Right atrium auricular region (tissue), 2 donors: ENCODE measurements around the gene DHX8. TPM values are rescaled to one million over a fixed set of nuclear protein-coding genes. Genes with fewer than 3 reads are reported as not detected.

ENCODE experiments used
- DNase-seq: peaks from one replicate; pipeline ENCODE4 v3.0.0-alpha.2; 2019; ENCODE audit warnings: low spot score
- H3K27ac ChIP-seq, 2 donors: fragments of 200-600 bp; sonication (generic); 1 replicate in 1 of 2; 2 replicates in 1 of 2; pipeline ENCODE4 v1.5.1; 2016 to 2019
- H3K27me3 ChIP-seq, 2 donors: fragments of 200-600 bp; sonication (generic); one replicate each; pipeline versions ENCODE4 v1.5.1 to v1.6.0; 2017 to 2019
- H3K36me3 ChIP-seq: fragments of 200-600 bp; sonication (generic); one replicate; pipeline ENCODE4 v1.5.1; 2016
- H3K4me1 ChIP-seq, 2 donors: fragments of 200-600 bp; sonication (generic); one replicate each; pipeline versions ENCODE4 v1.5.1 to v1.6.0; 2017 to 2019
- H3K4me3 ChIP-seq, 2 donors: fragments of 200-600 bp; sonication (generic); 1 replicate in 1 of 2; 2 replicates in 1 of 2; pipeline ENCODE4 v1.5.1; 2017 to 2019; ENCODE audit warnings: mild to moderate bottlenecking in 1 of 2, moderate library complexity in 1 of 2
- H3K9me3 ChIP-seq, 2 donors: fragments of 200-600 bp; sonication (generic); one replicate each; pipeline ENCODE4 v1.5.1; 2019
- CTCF ChIP-seq, 2 donors: fragments of 200-600 bp; sonication (generic); IDR thresholded peaks; one replicate each; pipeline ENCODE4 v1.5.1; 2019; ENCODE audit warnings: antibody characterized with exemption in 2 of 2
- total RNA-seq, 2 donors: library from RNA; depleted of rRNA; stranded (reverse); fragments of >200 nt; gene quantifications; one replicate each; pipeline ENCODE4 v1.1.0, GENCODE V29; 2016

The DHX8 gene
- total RNA-seq, 2 donors from 2014 or later, result 18.5 to 26.1 TPM

GRCh38 chr17:43464046-43464445, 19.7 kb upstream of the DHX8 start:
- no peaks in the 10 kb centered on the region for H3K36me3 ChIP-seq
- no peak overlapping the region for H3K27ac ChIP-seq
- H3K4me1 ChIP-seq, result no peaks in the 10 kb centered on the region
- H3K27me3 ChIP-seq, result no peaks in the 10 kb centered on the region
- no peak for TF ChIP-seq CTCF (IDR thresholded peaks at IDR 0.05)
- H3K9me3 ChIP-seq, result no peaks in the 10 kb centered on the region
- DNase-seq, result no peak
- no peak overlapping the region for H3K4me3 ChIP-seq

- H3K4me3 ChIP-seq, result no peak overlapping the region
These were observed 18.7 kb upstream of the DHX8 start for GRCh38 chr17:43465049-43465448.

GRCh38 chr17:43467981-43468581, 15.7 kb upstream of the DHX8 start:
- Histone ChIP-seq H3K36me3 (no peaks in the 10 kb centered on the region), H3K27me3 (no peaks in the 10 kb centered on the region), H3K27ac (no peak overlapping the region), H3K4me3 (no peak overlapping the region), H3K9me3 (no peaks in the 10 kb centered on the region), H3K4me1 (no peaks in the 10 kb centered on the region)
- DNase-seq, result no peak
- no peak for TF ChIP-seq CTCF (IDR thresholded peaks at IDR 0.05)

More at GRCh38 chr17:43465049-43465448, 18.7 kb upstream of the DHX8 start:
- no peak for DNase-seq
- Histone ChIP-seq H3K4me1 (no peaks in the 10 kb centered on the region), H3K36me3 (no peaks in the 10 kb centered on the region), H3K27ac (no peak overlapping the region), H3K27me3 (no peaks in the 10 kb centered on the region), H3K9me3 (no peaks in the 10 kb centered on the region)
- no peak for TF ChIP-seq CTCF (IDR thresholded peaks at IDR 0.05)

GRCh38 chr17:43468691-43469139, 15.1 kb upstream of the DHX8 start:
- Histone ChIP-seq H3K4me3 (no peak overlapping the region), H3K27me3 (no peaks in the 10 kb centered on the region), H3K4me1 (no peaks in the 10 kb centered on the region), H3K27ac (no peak overlapping the region), H3K36me3 (no peaks in the 10 kb centered on the region), H3K9me3 (no peaks in the 10 kb centered on the region)
- DNase-seq, result no peak
- TF ChIP-seq CTCF (IDR thresholded peaks at IDR 0.05), result no peak

GRCh38 chr17:43469145-43469544, 14.6 kb upstream of the DHX8 start:
- DNase-seq, result no peak
- H3K27ac ChIP-seq, result no peak overlapping the region
- no peaks in the 10 kb centered on the region for H3K27me3 ChIP-seq
- TF ChIP-seq CTCF (IDR thresholded peaks at IDR 0.05), result no peak
- no peaks in the 10 kb centered on the region for H3K9me3 ChIP-seq
- no peak overlapping the region for H3K4me3 ChIP-seq
- H3K4me1 ChIP-seq, result no peaks in the 10 kb centered on the region
- no peaks in the 10 kb centered on the region for H3K36me3 ChIP-seq

- Histone ChIP-seq H3K4me3 (no peak overlapping the region), H3K27me3 (no peaks in the 10 kb centered on the region), H3K4me1 (no peaks in the 10 kb centered on the region), H3K27ac (no peak overlapping the region), H3K36me3 (no peaks in the 10 kb centered on the region), H3K9me3 (no peaks in the 10 kb centered on the region)
- no peak for TF ChIP-seq CTCF (IDR thresholded peaks at IDR 0.05)
- DNase-seq, result no peak
These were observed 12.1 kb upstream of the DHX8 start for GRCh38 chr17:43471585-43472160.
